ENCODE data around the gene DNAJB7.

DNA sequence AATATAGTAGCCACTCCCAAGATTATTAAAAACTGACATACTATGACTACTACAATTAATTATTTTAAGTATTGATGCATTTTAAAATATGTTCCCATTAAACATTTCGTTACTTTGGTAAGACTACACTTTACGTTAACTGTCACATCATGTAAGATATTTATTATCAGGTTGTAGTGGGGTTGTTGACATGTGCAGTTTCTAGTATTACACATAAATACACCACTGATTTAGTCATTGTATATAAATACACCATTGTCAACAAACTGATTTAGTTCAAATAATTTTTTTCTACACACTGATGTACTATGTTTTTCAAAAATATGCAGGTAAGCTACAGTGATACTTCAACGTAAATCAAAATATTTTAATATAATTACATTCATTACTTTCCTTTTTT lies 17.0 kb downstream of the DNAJB7 start:
- TF ChIP-seq, protein P1, sequence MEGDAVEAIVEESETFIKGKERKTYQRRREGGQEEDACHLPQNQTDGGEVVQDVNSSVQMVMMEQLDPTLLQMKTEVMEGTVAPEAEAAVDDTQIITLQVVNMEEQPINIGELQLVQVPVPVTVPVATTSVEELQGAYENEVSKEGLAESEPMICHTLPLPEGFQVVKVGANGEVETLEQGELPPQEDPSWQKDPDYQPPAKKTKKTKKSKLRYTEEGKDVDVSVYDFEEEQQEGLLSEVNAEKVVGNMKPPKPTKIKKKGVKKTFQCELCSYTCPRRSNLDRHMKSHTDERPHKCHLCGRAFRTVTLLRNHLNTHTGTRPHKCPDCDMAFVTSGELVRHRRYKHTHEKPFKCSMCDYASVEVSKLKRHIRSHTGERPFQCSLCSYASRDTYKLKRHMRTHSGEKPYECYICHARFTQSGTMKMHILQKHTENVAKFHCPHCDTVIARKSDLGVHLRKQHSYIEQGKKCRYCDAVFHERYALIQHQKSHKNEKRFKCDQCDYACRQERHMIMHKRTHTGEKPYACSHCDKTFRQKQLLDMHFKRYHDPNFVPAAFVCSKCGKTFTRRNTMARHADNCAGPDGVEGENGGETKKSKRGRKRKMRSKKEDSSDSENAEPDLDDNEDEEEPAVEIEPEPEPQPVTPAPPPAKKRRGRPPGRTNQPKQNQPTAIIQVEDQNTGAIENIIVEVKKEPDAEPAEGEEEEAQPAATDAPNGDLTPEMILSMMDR (conservative IDR thresholded peaks at IDR 0.05; ENCODE audit: low read depth, low read length) = no peak
- TF ChIP-seq EZH2 (IDR thresholded peaks at IDR 0.05; ENCODE audit: borderline replicate concordance, low read depth, low read length, poor library complexity, severe bottlenecking) = no peak
